HL-60 (cell line): ENCODE results near the gene FOXJ3.

ENCODE experiments used
- DNase-seq, 2 experiments: peaks; one replicate each; pipeline ENCODE4 v3.0.0-alpha.2; 2010 to 2020; ENCODE audit warnings: low read depth in 1 of 2, low spot score in 1 of 2
- H3K27ac ChIP-seq: fragments of 250-450 bp; sonication (Bioruptor Pico); replicated peaks from 2 replicates; pipeline ENCODE4 v1.5.1; 2020; ENCODE audit warnings: mild to moderate bottlenecking, moderate library complexity
- H3K27me3 ChIP-seq: fragments of 250-450 bp; sonication (Bioruptor Pico); 2 replicates; pipeline ENCODE4 v1.5.1; 2021; ENCODE audit warnings: mild to moderate bottlenecking, moderate library complexity; ENCODE audit not compliant: insufficient read depth, poor library complexity, severe bottlenecking
- H3K4me3 ChIP-seq: replicated peaks from 2 replicates; pipeline ENCODE4 v1.5.1; 2011; ENCODE audit warnings: mild to moderate bottlenecking, control low read depth, low read length; ENCODE audit not compliant: insufficient read depth
- GABPA ChIP-seq: IDR thresholded peaks from 2 replicates; pipeline ENCODE4 v1.6.1; 2012; ENCODE audit warnings: low read depth
- POLR2AphosphoS5 ChIP-seq: IDR thresholded peaks from 2 replicates; pipeline ENCODE4 v1.6.1; 2012; ENCODE audit warnings: low read depth
- SPI1 ChIP-seq: IDR thresholded peaks from 2 replicates; pipeline ENCODE4 v1.6.1; 2012; ENCODE audit warnings: low read depth, mild to moderate bottlenecking, borderline replicate concordance
- TF ChIP-seq, protein P1 (sequence below): IDR thresholded peaks from 2 replicates; pipeline ENCODE4 v1.6.1; 2012; ENCODE audit warnings: low read depth; ENCODE audit not compliant: insufficient replicate concordance
- TF ChIP-seq, protein P2 (sequence below): IDR thresholded peaks from one replicate; pipeline ENCODE4 v1.5.1; 2011; ENCODE audit warnings: low read length, control low read depth, inconsistent platforms; ENCODE audit not compliant: insufficient read depth

FOXJ3 gene

DNA sequence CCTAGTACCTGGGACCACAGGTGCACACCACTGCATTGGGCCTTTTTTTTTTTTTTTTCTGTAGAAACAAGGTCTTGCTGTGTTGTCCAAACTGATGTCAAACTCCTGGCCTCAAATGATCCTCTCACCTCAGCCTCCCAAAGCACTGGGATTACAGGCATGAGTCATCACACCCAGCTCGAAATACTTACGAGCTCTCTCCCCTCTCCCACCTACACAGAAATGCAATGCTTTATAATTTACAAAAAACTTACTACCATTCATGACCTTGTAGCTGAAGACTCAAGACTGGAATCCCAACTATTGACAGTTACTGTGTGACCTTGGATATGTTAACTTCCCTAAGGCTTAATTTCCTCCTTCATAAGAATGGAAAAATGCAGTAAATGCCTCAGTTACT, 18.7 kb downstream of the FOXJ3 start:
- TF ChIP-seq SPI1 (no peak), GABPA (no peak)
- TF ChIP-seq, protein P1, sequence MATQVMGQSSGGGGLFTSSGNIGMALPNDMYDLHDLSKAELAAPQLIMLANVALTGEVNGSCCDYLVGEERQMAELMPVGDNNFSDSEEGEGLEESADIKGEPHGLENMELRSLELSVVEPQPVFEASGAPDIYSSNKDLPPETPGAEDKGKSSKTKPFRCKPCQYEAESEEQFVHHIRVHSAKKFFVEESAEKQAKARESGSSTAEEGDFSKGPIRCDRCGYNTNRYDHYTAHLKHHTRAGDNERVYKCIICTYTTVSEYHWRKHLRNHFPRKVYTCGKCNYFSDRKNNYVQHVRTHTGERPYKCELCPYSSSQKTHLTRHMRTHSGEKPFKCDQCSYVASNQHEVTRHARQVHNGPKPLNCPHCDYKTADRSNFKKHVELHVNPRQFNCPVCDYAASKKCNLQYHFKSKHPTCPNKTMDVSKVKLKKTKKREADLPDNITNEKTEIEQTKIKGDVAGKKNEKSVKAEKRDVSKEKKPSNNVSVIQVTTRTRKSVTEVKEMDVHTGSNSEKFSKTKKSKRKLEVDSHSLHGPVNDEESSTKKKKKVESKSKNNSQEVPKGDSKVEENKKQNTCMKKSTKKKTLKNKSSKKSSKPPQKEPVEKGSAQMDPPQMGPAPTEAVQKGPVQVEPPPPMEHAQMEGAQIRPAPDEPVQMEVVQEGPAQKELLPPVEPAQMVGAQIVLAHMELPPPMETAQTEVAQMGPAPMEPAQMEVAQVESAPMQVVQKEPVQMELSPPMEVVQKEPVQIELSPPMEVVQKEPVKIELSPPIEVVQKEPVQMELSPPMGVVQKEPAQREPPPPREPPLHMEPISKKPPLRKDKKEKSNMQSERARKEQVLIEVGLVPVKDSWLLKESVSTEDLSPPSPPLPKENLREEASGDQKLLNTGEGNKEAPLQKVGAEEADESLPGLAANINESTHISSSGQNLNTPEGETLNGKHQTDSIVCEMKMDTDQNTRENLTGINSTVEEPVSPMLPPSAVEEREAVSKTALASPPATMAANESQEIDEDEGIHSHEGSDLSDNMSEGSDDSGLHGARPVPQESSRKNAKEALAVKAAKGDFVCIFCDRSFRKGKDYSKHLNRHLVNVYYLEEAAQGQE, result no peak

DNA sequence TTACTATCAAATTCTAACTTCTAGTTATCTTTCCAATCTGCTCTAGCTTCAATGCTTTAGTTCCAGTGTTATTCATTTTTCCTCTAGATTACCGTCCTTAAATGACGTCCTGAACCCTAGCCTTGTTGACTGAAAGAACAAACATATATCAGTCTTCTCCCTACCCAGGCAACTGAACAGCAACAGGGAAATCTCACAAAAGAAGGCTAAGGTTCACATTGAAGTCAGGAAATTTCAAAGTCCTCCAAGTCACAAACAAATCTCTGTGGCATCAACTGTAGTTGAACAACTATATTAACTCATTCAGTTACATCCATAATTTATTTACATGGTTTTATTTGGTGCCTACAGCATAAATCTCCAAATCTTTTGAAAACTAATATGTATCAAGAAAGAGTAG, 19.5 kb downstream of the FOXJ3 start:
- H3K27me3 ChIP-seq, result no peaks in the 10 kb centered on the region
- H3K4me3 ChIP-seq, result no peak overlapping the region
- H3K27ac ChIP-seq, result no peak overlapping the region
- no peak for DNase-seq
- TF ChIP-seq POLR2AphosphoS5 (no peak), GABPA (no peak)
- TF ChIP-seq, protein P2, sequence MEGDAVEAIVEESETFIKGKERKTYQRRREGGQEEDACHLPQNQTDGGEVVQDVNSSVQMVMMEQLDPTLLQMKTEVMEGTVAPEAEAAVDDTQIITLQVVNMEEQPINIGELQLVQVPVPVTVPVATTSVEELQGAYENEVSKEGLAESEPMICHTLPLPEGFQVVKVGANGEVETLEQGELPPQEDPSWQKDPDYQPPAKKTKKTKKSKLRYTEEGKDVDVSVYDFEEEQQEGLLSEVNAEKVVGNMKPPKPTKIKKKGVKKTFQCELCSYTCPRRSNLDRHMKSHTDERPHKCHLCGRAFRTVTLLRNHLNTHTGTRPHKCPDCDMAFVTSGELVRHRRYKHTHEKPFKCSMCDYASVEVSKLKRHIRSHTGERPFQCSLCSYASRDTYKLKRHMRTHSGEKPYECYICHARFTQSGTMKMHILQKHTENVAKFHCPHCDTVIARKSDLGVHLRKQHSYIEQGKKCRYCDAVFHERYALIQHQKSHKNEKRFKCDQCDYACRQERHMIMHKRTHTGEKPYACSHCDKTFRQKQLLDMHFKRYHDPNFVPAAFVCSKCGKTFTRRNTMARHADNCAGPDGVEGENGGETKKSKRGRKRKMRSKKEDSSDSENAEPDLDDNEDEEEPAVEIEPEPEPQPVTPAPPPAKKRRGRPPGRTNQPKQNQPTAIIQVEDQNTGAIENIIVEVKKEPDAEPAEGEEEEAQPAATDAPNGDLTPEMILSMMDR, result no peak
- TF ChIP-seq, protein P1, result no peak

More for the DNA sequence above, 18.7 kb downstream of the FOXJ3 start:
- DNase-seq, result no peak
- no peak overlapping the region for H3K4me3 ChIP-seq
- no peaks in the 10 kb centered on the region for H3K27me3 ChIP-seq
- H3K27ac ChIP-seq, result no peak overlapping the region

DNA sequence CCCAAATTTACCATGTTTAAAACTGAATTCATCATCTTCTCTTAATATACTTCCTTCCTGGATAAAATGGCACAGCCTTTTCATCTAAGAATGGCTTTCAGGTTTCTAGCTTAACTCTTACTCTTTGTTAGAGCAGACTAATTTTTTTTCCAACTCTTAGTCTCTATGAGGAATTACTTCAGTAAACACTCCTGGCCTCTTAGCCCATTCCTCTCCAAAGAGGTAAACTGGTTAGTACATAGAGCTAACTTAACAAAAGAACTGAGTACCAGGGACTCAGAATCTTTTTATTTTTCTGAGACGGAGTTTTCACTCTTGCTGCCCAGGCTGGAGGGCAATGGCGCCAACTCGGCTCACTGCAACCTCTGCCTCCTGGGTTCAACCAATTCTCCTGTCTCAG, 21.1 kb downstream of the FOXJ3 start:
- TF ChIP-seq SPI1, result no peak
- TF ChIP-seq POLR2AphosphoS5, result no peak
- no peak for TF ChIP-seq GABPA
- TF ChIP-seq, protein P2, result no peak
- TF ChIP-seq, protein P1, result no peak
- H3K27me3 ChIP-seq, result no peaks in the 10 kb centered on the region
- DNase-seq, result no peak
- H3K27ac ChIP-seq, result no peak overlapping the region
- no peak overlapping the region for H3K4me3 ChIP-seq
